HepG2 (cell line): ENCODE data around the gene CCDC183. TPM values are rescaled to one million over a fixed set of nuclear protein-coding genes. Genes with fewer than 3 reads are reported as not detected.

Source experiments
- KDM5B ChIP-seq: sonication (generic); formaldehyde crosslinking; IDR thresholded peaks from 2 replicates; pipeline ENCODE4 v1.4.0; 2020; ENCODE audit warnings: missing genetic modification reagents, mild to moderate bottlenecking, borderline replicate concordance
- KLF13 ChIP-seq: sonication (generic); formaldehyde crosslinking; IDR thresholded peaks from 2 replicates; pipeline ENCODE4 v1.4.0; 2020; ENCODE audit warnings: mild to moderate bottlenecking, missing genetic modification reagents
- NFE2L2 ChIP-seq: fragments of 150-350 bp; IDR thresholded peaks from 2 replicates; pipeline ENCODE4 v1.6.1; 2014; ENCODE audit warnings: low read length
- PRDM4 ChIP-seq: sonication (generic); formaldehyde crosslinking; IDR thresholded peaks from 2 replicates; pipeline ENCODE4 v1.9.0; 2021; ENCODE audit warnings: missing genetic modification reagents, borderline replicate concordance
- RARG ChIP-seq: sonication (generic); formaldehyde crosslinking; IDR thresholded peaks from 2 replicates; pipeline ENCODE4 v1.4.0; 2020; ENCODE audit warnings: low read depth, mild to moderate bottlenecking, missing genetic modification reagents
- SNAPC4 ChIP-seq: sonication (generic); formaldehyde crosslinking; IDR thresholded peaks from 2 replicates; pipeline ENCODE4 v1.4.0; 2020; ENCODE audit warnings: mild to moderate bottlenecking, missing genetic modification reagents
- SNRNP70 ChIP-seq: fragments of 200-400 bp; formaldehyde crosslinking; IDR thresholded peaks from 2 replicates; pipeline ENCODE4 v1.6.1; 2017; ENCODE audit warnings: mild to moderate bottlenecking, low read depth, low read length, moderate library complexity
- TFDP1 ChIP-seq: IDR thresholded peaks from 2 replicates; pipeline ENCODE4 v1.6.1; 2016; ENCODE audit warnings: missing compliant biosample characterization, missing genetic modification reagents, borderline replicate concordance
- ZBTB39 ChIP-seq: sonication (generic); formaldehyde crosslinking; IDR thresholded peaks from 2 replicates; pipeline ENCODE4 v1.5.0; 2020; ENCODE audit warnings: missing genetic modification reagents
- ZBTB4 ChIP-seq: sonication (generic); formaldehyde crosslinking; IDR thresholded peaks from 2 replicates; pipeline ENCODE4 v1.4.0; 2020; ENCODE audit warnings: missing genetic modification reagents, mild to moderate bottlenecking, borderline replicate concordance
- ZNF337 ChIP-seq: sonication (generic); formaldehyde crosslinking; IDR thresholded peaks from 2 replicates; pipeline ENCODE4 v1.5.1; 2020; ENCODE audit warnings: missing genetic modification reagents, low read depth, mild to moderate bottlenecking, borderline replicate concordance
- ZNF501 ChIP-seq: sonication (generic); formaldehyde crosslinking; IDR thresholded peaks from 2 replicates; pipeline ENCODE4 v1.5.1; 2020; ENCODE audit warnings: mild to moderate bottlenecking, moderate library complexity, missing genetic modification reagents
- ZNF772 ChIP-seq: sonication (generic); formaldehyde crosslinking; IDR thresholded peaks from 2 replicates; pipeline ENCODE4 v1.5.0; 2020; ENCODE audit warnings: mild to moderate bottlenecking, missing genetic modification reagents
- polyA plus RNA-seq, 8 experiments: library from polyadenylated mRNA; depleted of rRNA in 3 of 8; stranded (reverse) in 7 of 8; unstranded in 1 of 8; fragments of >200 nt; fragmentation: Illumina TruSeq in 4 of 8; extraction: Trizol in 4 of 8; gene quantifications; 2 replicates each; pipeline versions ENCODE4 v1.2.1 to v1.2.3, GENCODE V29; 2011 to 2016; ENCODE audit warnings: low read depth in 4 of 8, missing spikeins in 1 of 8, mixed read lengths in 1 of 8; ENCODE audit not compliant: insufficient read depth in 1 of 8
- total RNA-seq, 5 experiments: library from RNA; depleted of rRNA; stranded (reverse); fragments of >200 nt; fragmentation: Illumina TruSeq; extraction: Trizol; gene quantifications; 2 replicates each; pipeline ENCODE4 v1.2.3, GENCODE V29; 2016; ENCODE audit warnings: low read depth in 1 of 5

The CCDC183 gene
- total and polyA plus RNA-seq, 2 of the 13 experiments (the other 11 are each of a cell fraction or from before 2014, with no cell fraction given), result 5.0 to 66.4 TPM

- TF ChIP-seq SNAPC4 (CRISPR knock-in tag), result 0 out of 2 replicates have a peak, but pooled peaks have one; percentile 16
- no peak for TF ChIP-seq SNRNP70
- no peak for TF ChIP-seq RARG (CRISPR knock-in tag)
- no peak for TF ChIP-seq TFDP1 (CRISPR knock-in tag)
- TF ChIP-seq ZBTB39 (CRISPR knock-in tag), result no peak
- TF ChIP-seq ZNF337, result no peak
- no peak for TF ChIP-seq NFE2L2
- TF ChIP-seq ZNF772 (CRISPR knock-in tag), result peak; percentile 67; the same call in 1 of the 2 replicates
- no peak for TF ChIP-seq PRDM4 (CRISPR knock-in tag)
- no peak for TF ChIP-seq ZNF501
- TF ChIP-seq KDM5B, result no peak
- TF ChIP-seq ZBTB4, result no peak
- no peak for TF ChIP-seq KLF13 (CRISPR knock-in tag)
These were observed 54.1 kb downstream of the CCDC183 start (continued) for GRCh38 chr9:136849960-136850865.
